ENCODE measurements around the gene ZBED1. TPM values are rescaled to one million over a fixed set of nuclear protein-coding genes. Genes with fewer than 3 reads are reported as not detected.

ZBED1 gene
- total RNA-seq, result 40.7 TPM
- polyA plus RNA-seq (ENCODE audit: insufficient read depth, low read depth, low replicate concordance), result 20.6 TPM
- long read RNA-seq, donor 1, full-length matches to known transcripts, result 18 of 18 reads
- long read RNA-seq, donor 1, partial matches to known transcripts, result 0 of 18 reads
- long read RNA-seq, donor 1, other reads (novel, unspliced or antisense), result 0 of 18 reads
- long read RNA-seq, donor 2, full-length matches to known transcripts, result 9 of 9 reads
- long read RNA-seq, donor 2, partial matches to known transcripts, result 0 of 9 reads
- long read RNA-seq, donor 2, other reads (novel, unspliced or antisense), result 0 of 9 reads
- long read RNA-seq, donor 3, full-length matches to known transcripts, result 13 of 13 reads
- long read RNA-seq, donor 3, partial matches to known transcripts, result 0 of 13 reads
- long read RNA-seq, donor 3, other reads (novel, unspliced or antisense), result 0 of 13 reads
- long read RNA-seq, donor 4, full-length matches to known transcripts, result 8 of 8 reads
- long read RNA-seq, donor 4, partial matches to known transcripts, result 0 of 8 reads
- long read RNA-seq, donor 4, other reads (novel, unspliced or antisense), result 0 of 8 reads
- long read RNA-seq, donor 5, result 0 reads
- long read RNA-seq, donor 6, full-length matches to known transcripts, result 2 of 2 reads
- long read RNA-seq, donor 6, partial matches to known transcripts, result 0 of 2 reads
- long read RNA-seq, donor 6, other reads (novel, unspliced or antisense), result 0 of 2 reads
- long read RNA-seq, donor 7, full-length matches to known transcripts, result 61 of 102 reads
- long read RNA-seq, donor 7, partial matches to known transcripts, result 0 of 102 reads
- long read RNA-seq, donor 7, other reads (novel, unspliced or antisense), result 41 of 102 reads
- long read RNA-seq, donor 8, full-length matches to known transcripts, result 22 of 22 reads
- long read RNA-seq, donor 8, partial matches to known transcripts, result 0 of 22 reads
- long read RNA-seq, donor 8, other reads (novel, unspliced or antisense), result 0 of 22 reads
- long read RNA-seq, donor 9, full-length matches to known transcripts, result 9 of 9 reads
- long read RNA-seq, donor 9, partial matches to known transcripts, result 0 of 9 reads
- long read RNA-seq, donor 9, other reads (novel, unspliced or antisense), result 0 of 9 reads
- long read RNA-seq, donor 10, full-length matches to known transcripts, result 12 of 12 reads
- long read RNA-seq, donor 10, partial matches to known transcripts, result 0 of 12 reads
- long read RNA-seq, donor 10, other reads (novel, unspliced or antisense), result 0 of 12 reads

DNA sequence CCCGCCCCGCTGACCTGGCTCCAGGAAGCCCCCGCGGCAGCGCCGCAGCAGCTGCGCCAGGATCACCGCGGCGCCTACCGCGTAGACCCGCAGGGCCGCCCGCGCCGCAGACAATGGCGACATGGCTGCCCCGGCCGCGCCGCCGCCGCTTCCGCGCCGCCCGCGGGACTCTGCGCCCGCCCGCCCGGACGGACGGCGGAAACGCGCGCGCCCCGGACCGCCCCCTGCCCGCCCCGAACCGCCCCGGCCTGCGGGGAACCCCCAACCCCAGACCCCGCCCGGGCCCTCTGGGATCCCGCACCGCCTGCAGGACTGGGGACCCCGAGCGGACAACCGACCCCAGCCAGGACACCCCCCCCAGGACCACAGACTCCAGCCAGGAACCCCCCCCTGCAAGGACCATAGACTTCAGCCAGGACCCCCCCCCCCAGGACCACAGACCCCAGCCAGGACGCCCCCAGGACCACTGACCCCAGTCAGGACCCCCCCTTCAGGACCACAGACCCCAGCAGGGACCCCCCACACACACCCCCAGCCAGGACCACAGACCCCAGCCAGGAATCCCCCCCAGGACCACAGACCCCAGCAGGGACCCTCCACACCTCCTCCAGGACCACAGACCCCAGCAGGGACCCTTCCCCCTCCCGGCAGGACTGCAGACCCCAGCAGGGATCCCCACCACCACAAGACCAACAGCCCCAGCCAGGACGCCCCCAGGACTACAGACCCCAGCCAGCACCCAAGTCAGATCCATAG is at the start of gene ZBED1, which contains the start of gene DHRSX:
Gene ZBED1 (minus strand): TSS at position 174 of the 756 bp plus-strand sequence. CDS start 10,257 bp downstream, outside the sequence.
Gene DHRSX (minus strand): TSS at position 174 of the 756 bp plus-strand sequence. CDS start 51 bp downstream, at position 123.
- peak within 1 kb of the TSS; percentile 72 to 75 (median 74) for H3K4me3 ChIP-seq (ENCODE audit: low read length in 3 of 3)
- FAIRE-seq, result no peak
- TF ChIP-seq, protein P1, sequence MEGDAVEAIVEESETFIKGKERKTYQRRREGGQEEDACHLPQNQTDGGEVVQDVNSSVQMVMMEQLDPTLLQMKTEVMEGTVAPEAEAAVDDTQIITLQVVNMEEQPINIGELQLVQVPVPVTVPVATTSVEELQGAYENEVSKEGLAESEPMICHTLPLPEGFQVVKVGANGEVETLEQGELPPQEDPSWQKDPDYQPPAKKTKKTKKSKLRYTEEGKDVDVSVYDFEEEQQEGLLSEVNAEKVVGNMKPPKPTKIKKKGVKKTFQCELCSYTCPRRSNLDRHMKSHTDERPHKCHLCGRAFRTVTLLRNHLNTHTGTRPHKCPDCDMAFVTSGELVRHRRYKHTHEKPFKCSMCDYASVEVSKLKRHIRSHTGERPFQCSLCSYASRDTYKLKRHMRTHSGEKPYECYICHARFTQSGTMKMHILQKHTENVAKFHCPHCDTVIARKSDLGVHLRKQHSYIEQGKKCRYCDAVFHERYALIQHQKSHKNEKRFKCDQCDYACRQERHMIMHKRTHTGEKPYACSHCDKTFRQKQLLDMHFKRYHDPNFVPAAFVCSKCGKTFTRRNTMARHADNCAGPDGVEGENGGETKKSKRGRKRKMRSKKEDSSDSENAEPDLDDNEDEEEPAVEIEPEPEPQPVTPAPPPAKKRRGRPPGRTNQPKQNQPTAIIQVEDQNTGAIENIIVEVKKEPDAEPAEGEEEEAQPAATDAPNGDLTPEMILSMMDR (IDR thresholded peaks at IDR 0.05; ENCODE audit: borderline replicate concordance, extremely low read depth, insufficient read depth), result no peak
- peak in 3 of 5 donors; percentile 61 to 81 (median 80) for DNase-seq
- H3K9ac ChIP-seq (ENCODE audit: low read length in 3 of 3), result peak within 1 kb of the TSS; percentile 60 to 80 (median 65)
- peaks cover 0 to 9% (median 0%) of the 10 kb centered on the region in 3 donors for H3K4me1 ChIP-seq (ENCODE audit: control insufficient read depth in 2 of 3, insufficient read depth in 2 of 3, low read depth in 1 of 3, low read length in 3 of 3)
- no peaks in the 10 kb centered on the region for H3K36me3 ChIP-seq (ENCODE audit: control insufficient read depth in 2 of 3, insufficient read depth in 3 of 3, low read length in 3 of 3)
- peak within 1 kb of the TSS; percentile 93 for H3K27ac ChIP-seq (ENCODE audit: low read depth in 2 of 2, low read length in 2 of 2)
- no peaks in the 10 kb centered on the region for H3K27me3 ChIP-seq (ENCODE audit: control insufficient read depth, insufficient read depth, low read length)
- H3K9me3 ChIP-seq (ENCODE audit: control insufficient read depth in 2 of 3, insufficient read depth in 1 of 3, low read length in 3 of 3), result no peaks in the 10 kb centered on the region
- intact Hi-C loops (cut with DNase I), result no loop called here

DNA sequence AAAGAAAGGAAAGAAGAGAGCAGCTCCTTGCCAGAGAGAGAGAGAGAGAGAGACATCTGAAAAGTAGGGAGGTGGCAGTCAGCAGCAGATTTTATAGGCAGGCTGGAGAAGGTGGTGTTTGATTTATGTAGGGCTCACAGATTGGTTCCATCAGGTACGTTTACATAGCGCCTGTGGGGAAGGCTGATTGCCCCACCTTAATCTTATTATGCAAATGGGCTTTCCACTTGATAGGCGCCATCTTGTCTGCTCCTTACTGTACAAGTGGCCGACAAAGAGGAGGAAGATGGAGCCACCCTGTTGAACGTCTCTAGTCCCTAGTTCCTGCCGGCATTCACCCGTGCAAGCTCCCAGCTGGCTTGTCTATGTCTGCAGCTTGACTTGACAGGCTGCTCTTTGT is 49.1 kb upstream of the ZBED1 start:
- Histone ChIP-seq H3K4me3 (ENCODE audit: low read length in 3 of 3) (no peak overlapping the region), H3K9ac (ENCODE audit: low read length in 3 of 3) (no peak overlapping the region), H3K4me1 (ENCODE audit: control insufficient read depth in 2 of 3, insufficient read depth in 2 of 3, low read depth in 1 of 3, low read length in 3 of 3) (peaks cover 0 to 4% (median 0%) of the 10 kb centered on the region in 3 donors), H3K27ac (ENCODE audit: low read depth in 2 of 2, low read length in 2 of 2) (no peak overlapping the region), H3K9me3 (ENCODE audit: control insufficient read depth in 2 of 3, insufficient read depth in 1 of 3, low read length in 3 of 3) (no peaks in the 10 kb centered on the region), H3K27me3 (ENCODE audit: control insufficient read depth, insufficient read depth, low read length) (no peaks in the 10 kb centered on the region), H3K36me3 (ENCODE audit: control insufficient read depth in 2 of 3, insufficient read depth in 3 of 3, low read length in 3 of 3) (no peaks in the 10 kb centered on the region)
- TF ChIP-seq, protein P1 (IDR thresholded peaks at IDR 0.05; ENCODE audit: borderline replicate concordance, extremely low read depth, insufficient read depth), result no peak
- FAIRE-seq, result no peak
- peak in 3 of 5 donors; percentile 24 to 58 (median 36) for DNase-seq
- intact Hi-C loops (cut with DNase I), result no loop called here
